HG02642 (cell line): ENCODE results near the gene CRABP2.
A peak's percentile ranks its signal among the peaks of the same experiment; 100 is the strongest.

Source experiments
- ATAC-seq: cut with Tn5 transposase; IDR thresholded peaks from one replicate; pipeline ENCODE4 v1.9.1; 2021; ENCODE audit warnings: mild to moderate bottlenecking; ENCODE audit not compliant: unreplicated experiment, poor library complexity

CRABP2 gene

GRCh38 chr1:156692925-156693847 lies 12.2 kb downstream of the CRABP2 start:
- ATAC-seq = no peak

DNA sequence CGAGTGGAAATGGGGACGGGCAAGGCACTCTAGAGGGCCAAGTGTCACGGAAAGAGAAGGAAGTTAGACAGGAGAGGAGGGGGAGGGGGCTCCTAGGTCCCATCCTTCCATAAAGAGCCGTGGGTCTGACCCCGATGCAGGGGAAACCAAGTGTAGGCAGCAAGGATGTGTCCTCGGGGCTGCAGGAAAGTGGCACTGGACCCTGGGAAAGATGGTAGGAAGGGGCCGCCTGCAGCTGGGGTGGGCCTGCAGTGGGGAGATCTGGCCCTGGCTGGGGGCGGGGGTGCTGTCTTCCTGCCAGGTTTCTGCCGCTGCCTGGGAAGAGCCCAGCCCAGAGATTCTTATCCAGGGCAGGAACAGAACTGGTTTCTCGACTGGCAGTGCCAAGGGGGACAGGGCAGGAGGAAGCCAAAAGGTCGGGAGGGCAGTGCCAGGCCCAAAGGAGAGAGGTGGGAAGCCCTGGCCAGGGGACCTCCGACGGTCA lies 12.9 kb downstream of the CRABP2 start:
- ATAC-seq = no peak

DNA sequence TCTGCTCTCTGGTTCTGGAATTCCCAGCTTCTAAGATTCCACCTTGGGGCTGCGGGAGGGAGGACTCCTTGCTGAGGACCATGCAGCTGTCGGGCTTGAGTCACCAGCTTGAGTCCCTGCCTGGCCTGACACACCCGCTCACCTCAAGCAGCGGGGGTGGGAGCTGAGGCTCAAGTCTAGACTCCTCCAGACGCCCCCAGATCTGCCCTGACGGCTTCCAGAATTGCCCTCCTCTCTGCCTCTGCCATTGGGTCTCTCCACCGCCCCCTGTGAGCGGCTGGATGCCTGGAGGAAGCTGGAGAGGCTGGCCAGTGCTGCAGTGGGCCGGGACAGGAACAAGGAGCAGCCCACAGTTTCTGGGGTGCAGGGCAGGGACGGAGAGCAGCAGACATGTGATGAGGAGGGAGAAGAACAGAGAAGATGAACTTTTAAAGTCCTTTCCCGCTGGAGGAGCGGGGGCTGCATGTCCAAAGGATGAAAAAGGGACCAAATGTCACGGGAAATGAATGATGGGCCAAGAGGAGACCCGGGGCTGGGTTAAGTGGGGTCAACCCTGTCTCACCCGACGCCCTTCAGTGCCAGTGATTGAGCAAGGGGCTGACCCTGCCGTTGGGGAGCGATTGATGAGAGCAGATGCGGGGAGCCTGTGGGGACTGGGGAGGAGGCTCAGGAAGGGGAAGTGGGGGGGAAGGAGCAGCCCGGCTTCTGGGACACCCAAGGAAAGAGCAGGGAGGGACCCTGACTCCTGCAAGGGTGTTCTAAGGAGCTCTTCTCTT lies 13.5 kb downstream of the CRABP2 start:
- no peak for ATAC-seq

GRCh38 chr1:156691191-156691590 lies 14.2 kb downstream of the CRABP2 start:
- no peak for ATAC-seq

GRCh38 chr1:156690675-156691036 lies 14.7 kb downstream of the CRABP2 start:
- ATAC-seq = no peak

- no peak for ATAC-seq
Observed at GRCh38 chr1:156689953-156690674, 15.3 kb downstream of the CRABP2 start.

GRCh38 chr1:156689035-156689952 lies 16.1 kb downstream of the CRABP2 start:
- ATAC-seq = peak; percentile 73

DNA sequence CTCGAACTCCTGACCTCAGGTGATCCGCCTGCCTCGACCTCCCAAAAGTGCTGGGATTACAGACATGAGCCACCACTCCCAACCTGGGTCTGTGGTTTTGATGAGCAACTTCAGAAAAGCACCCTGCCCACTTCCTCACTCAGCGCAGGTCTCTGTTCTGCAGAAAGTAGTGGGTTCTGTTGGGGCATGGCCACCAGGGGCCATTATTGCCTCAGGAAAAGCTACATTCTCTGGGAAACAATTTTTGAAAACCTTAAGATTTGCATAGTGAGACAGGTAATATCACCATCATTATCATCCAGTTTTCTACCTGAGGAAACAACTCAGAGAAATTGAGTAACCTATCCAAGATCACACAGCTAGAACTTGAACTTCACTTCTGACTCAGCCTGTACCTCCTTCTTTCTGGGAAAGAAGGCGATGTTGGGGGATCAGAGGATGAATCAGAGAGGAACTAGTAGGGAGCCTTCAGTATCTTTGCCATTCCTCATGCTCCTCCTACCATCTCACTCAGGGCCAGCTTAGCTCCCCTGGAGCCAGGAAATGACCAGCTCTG lies 21.1 kb downstream of the CRABP2 start:
- ATAC-seq = no peak

DNA sequence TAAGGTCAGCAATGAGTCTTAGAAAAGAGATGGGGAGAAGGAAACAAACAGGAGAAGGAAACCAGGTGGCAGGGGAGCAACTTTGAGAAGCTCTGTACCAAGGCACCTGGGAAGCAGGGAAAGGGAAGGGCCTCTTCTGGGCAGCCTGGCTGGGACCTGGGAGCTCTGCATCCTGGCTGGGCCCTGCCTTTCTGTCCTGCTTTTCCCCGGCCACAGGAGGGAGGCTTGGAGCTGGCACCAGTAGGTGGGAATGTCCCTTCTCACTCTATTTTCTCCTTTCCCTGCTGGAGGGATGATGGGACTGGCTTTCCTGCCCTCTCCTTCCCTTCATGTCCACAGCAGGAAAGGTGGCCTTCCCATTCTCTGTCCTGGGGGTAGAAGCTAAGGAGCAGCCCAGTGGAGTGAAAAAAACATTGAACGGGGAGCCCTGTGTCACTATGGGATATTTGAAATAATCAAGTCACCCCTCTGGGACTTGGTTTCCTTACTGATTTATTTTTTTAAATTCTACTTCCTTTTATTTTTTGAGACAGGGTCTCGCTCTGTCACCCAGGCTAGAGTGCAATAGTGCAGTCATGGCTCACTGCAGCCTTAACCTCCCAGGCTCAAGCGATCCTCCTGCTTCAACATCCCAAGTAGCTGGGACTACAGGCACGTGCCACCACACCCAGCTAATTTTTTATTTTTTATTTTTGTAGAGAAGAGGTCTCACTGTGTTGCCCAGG lies 23.1 kb downstream of the CRABP2 start:
- ATAC-seq = no peak

DNA sequence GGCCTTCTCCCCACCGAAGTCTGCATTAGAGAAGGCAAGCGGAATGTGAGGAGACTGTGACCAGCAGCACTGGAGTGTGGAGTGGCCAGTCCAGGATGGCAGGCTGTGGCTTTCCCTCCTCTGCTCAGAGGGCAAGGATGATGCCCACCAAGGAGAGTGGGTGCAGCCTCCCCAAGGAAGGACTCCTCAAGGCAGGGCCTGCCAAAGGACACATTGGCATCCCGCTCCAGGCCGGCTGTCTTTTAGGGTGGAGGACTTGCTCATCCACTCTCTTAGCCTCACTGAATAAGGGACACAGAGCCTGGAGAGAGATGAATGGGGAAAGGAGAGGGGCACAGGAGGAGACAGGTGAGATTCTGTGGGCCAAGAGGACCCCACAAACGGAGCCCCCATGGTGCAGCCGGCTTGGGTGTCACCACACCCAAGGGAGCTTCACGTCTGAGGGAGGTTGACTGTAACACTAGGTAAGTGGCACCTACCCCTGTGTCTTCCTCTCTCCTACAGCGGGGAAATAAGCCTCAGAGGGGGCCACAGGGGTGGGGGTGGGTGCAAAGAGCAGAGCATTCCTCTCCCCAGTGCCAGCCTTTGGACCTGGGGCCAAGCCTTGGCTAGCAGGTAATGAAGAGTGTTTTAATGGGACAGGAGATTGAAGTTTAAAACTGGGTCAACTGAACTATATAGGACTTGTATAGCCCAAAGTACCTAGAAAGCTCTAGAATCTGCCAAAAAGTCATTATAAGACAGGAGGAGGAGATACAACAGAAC lies 24.0 kb downstream of the CRABP2 start:
- no peak for ATAC-seq

DNA sequence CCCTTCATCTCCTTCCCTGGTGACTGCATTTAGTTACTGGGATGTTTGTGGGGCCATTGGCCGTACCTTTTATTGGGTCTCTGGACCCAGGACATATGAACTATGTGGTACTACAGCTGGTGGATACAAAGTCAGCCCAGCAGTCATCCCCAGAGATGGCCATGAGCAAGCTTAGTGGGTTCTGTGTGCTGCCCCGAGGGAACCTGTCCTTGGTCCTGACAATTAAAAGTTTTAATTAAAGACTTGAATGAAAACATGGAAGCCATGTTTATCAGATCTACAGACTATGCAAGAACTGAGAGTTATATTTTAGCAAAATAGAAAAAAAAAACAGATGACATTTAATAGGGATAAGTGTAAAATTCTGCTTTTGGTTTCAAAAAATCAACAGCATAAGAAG lies 25.3 kb downstream of the CRABP2 start:
- ATAC-seq = no peak

DNA sequence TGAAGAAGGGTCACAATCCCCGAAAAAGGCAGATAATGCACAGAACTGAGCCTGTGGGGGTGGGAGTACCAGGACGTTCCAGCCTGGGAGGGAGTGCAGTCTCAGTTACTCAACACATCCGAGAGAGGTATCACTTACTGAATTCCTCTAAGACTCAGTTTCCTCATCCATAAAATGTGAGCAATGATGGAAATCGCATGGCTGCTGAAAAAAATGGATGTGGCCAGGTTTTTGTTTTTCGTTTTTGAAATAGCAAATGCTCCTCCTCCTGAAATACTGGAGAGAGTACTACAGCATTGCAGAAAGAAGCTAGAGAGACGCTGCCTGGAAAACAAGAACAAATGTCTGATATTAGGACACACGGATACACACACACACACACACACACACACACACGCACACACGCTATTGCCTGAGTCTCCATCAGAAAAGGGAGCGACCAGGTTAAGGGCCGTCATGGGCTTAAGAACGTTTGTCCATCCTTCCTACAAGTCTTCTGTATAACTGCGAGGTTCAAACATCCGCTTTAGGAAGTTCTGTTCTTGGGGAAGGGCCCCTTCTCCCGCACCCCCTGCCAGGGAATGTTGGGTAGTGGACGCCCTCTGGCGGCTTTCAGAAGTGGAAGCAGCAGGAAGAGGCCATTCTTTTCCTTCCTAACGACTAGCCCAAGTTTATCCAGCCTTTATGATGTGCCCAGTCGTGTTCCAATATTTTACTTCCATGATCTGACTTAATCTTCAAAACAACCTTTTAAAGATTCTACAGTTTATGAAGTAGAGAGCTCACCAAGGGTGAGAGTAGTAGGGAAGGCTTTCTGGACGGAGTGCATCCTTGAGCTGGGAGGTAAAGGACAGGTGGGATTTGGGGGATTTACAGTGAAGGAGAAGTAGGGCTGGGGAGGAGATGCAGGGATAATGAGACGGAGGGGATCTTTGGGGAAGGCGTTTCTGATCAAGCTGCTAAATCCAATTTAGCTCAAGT lies 27.5 kb downstream of the CRABP2 start:
- ATAC-seq = no peak

DNA sequence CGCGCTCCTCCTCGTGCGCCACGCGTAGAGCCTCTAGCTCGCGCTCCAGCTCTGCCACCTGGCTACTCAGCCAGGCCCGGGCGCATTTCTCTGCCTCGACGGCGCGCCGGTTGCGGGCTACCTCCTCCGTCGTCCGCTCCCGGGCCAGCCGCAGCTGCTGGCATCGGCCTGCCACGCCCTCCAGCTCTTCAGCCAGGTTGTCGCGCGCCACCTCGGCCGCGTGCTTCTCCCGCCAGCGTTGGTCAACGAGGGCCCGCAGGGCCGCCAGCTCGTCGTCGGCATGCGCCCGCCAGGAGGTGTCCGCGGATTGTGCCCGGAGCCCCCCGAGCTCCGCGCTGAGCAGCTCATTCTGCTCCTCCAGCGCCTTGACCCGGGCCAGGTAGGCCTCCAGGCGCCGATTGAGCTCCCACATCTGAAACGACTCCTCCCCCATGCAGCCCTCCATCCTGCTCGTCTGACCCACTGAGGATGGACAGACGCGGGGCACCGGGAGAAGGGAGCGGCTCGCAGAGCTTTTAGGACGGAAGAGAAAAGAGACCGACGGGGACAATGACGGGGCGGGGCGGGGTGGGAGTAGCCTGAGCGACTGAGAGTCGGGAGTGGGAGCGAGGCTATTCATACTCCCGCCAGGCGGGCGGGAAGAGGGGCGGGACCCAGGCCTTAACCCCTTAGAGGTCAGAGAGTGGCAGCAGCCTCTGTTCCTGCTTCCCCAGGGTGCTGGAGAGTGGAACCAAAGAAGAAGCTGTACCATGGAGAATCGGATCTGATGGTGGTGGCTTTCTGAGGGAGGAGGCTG lies 28.4 kb downstream of the CRABP2 start, which contains the start of gene NES:
Gene NES (minus strand): TSS at position 588 of the 796 bp plus-strand sequence. CDS start 143 bp downstream, at position 445.
- no peak for ATAC-seq

DNA sequence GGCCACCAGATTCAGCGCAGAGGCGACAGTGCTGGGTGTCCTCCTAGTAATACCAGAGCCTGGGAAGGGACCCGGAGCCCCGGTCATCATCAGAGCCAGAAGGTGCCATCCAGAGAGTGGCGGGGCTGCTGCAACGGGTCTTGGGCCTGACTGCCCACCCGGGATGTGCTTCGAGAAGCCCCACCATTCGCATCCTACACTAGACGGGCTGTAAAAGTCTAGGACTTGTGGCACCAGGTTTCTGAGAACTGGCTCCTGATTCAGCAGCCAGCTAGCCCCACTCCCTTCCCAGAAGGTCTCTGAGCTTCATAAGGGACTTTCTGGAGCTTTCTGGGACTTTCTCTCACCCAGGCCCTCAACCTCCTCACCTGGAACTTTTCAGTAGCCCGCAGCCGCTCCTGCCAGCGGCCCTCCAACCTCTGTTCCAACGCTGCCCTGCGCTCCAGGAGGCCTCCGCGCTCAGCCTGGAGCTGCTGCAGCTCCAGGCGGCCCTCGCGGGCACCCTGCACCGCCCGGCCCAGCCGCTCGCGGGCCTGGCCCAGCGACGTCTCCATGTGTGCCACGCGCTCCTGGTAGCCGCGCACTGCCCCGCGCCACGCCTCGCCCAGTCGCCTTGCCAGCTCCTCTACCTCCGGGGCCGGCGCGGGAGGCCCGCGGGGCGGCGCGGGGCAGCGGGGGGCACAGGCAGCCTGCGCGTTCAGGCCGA lies 29.1 kb downstream of the CRABP2 start:
- ATAC-seq = no peak
